LoVo (cell line): ENCODE data around the gene TRIM65.
"Not testable (repeated sequence)": the region's sequence is repeated elsewhere in the genome, so short reads cannot be mapped to it uniquely, and the experiment has no call there.

Source experiments
- DNase-seq: peaks from one replicate; pipeline ENCODE4 v3.0.0-alpha.2; 2016; ENCODE audit warnings: low spot score

Gene TRIM65

DNA sequence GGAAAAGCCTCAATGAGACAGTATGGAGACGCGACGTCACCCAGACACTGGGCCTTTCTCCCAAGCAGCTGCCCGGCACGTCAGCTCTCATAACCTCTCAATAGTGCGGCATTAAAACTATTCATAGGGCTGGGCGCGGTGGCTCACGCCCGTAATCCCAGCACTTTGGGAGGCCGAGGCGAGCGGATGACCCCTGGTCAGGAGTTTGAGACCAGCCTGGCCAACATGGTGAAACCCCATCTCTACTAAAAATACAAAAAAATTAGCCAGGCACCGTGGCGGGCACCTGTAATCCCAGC lies 45.1 kb downstream of the TRIM65 start:
- DNase-seq = not testable (repeated sequence)

DNA sequence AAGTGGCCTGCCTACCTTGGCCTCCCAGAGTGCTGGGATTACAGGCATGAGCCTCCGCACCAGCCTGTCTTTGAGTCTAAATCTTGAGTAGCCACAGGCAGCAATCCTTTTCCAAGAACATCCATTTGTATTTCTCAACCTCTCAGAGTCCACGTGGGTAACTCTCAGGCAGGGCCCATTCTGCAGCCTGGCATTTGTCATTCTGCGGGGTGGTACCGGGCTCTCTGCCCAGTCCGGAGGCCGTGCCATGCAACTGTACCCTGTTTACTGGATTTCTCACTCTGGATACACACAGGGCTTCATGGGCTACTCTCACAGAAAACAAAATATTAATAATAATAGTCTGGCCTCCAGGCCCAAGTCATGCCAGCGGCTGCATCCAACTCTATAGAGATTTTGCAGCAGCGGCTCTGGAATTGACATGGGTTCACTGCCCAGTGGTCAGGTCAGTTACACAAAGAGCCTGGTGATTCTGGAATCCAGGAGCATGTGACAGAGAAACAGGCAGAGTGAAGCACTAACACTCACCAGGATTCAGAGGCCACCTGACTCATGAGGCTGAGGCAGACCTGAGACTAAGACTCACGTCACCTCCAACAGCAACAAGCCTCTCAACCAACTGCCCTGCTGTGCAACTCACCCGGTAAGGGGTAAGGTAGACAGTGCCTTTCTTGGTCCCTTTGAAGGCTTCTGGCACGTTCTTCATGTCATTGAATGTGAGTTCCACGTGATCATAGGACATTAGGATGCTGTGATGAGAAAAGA lies 45.6 kb downstream of the TRIM65 start:
- no peak for DNase-seq

DNA sequence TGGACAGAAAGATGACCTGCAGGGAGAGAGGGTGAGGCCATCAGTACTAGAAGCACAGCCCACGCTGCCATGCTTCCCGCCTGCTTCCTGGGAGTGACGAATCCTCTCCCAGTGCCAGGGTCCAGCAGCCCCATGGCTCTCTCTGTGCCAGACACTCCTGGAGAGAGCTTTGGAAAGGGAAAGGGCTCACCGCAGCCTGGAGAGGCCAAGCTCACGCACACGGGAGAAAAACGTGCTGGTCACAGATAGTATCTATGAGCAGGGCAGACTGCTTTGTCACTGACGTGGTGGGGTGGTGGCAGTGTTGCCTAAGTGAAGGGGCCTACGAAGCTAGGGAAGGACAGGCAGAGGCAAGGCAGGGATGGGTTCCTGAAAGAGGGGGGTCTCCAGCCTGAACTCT lies 47.0 kb downstream of the TRIM65 start:
- DNase-seq = no peak

DNA sequence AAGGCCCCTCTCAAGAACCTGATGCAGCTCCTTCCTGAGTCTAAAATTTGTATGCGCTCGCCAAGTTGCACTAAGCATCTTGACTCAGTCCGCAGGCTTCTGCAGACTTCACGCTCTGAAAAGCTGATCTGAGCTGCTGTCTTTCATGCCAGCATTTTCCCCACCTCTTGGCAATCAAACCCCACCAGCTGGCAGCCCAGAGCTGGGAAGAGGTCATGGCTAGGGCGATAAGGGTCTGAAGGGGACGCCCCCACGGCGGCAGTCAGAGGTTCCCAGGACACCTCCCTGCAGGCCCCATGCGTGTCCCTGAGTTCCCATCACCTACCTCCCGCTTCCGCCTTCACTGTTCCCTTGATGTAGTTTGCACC lies 47.5 kb downstream of the TRIM65 start:
- DNase-seq = no peak

DNA sequence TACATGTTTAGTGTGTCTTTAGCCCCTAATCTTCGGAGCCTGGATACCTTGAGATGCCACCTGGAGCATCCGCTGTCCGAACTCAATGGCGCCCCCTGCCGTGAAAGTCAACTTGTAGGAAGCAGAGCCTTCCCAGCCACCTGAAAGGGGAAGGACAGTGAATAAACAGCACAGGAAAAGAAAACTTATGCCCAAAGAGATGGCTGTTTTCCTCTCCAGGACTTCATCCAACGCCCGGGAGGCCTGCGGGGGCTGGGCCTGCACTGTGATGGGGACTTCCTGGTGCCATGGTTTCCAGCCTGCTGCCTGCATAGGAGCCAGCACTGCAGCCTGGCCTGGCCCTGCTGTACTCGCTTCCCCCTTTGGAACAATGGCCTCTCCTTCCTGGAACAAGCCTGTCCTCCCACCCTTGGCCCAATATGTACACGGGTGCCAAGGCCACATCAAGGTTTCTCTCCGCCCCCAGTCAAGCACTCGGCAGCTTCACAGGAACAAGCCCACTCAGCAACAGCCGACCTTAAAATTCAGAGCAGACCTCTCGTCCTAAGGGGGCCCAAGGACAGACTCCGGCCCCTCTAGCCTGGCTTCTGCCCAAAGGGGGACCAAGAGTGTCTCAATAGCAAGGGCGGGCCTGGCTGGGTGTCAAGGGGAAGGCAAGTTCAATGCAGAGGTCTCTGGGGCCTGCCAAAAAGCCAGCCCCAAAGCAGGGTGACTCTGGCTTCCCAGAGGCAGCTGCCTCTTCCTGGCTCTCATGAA lies 48.0 kb downstream of the TRIM65 start:
- DNase-seq = peak; percentile 58

DNA sequence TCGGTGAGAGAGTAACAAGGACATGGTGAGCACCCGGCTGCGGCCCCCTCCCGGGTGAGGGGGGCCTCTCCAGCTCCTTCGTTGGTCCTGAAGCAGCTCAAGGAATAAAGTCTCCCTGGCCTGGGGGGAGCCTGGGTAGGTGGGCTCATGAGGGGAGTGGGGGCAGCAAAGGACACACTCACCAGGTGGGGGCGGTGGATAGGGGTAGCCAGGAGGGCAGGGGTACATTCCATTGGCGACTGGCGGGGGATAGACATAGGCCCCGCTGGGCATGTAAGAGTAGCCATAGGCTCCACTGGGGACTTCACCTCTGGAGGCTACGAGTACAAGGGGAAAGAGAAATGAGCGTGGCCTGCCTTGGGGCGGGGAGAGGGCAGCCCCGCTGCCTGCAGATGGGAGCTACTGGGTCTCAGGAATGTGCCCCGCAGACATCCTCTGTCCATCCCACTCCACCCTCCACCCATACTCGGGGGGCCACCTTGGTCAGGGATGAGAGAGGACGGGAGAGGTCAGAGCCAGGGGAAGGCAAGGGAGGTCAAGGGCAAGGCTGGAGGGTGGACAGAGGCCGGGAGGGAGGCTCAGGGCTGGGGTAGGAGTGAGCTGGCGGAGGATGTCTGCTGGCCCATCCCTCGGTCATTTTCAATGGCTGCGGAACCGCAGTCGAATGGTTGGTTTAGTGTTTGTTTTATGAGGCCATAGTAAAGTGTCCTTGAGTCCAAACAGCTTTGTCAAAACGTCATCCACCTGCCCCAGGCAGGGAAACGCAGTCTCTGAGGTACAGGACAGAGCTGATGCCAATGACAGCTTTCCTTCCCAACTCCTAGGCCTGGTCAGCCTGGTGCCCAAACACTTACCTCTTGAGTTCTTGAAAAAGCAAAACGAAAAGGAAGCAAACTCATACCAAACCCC lies 48.9 kb downstream of the TRIM65 start:
- no peak for DNase-seq

DNA sequence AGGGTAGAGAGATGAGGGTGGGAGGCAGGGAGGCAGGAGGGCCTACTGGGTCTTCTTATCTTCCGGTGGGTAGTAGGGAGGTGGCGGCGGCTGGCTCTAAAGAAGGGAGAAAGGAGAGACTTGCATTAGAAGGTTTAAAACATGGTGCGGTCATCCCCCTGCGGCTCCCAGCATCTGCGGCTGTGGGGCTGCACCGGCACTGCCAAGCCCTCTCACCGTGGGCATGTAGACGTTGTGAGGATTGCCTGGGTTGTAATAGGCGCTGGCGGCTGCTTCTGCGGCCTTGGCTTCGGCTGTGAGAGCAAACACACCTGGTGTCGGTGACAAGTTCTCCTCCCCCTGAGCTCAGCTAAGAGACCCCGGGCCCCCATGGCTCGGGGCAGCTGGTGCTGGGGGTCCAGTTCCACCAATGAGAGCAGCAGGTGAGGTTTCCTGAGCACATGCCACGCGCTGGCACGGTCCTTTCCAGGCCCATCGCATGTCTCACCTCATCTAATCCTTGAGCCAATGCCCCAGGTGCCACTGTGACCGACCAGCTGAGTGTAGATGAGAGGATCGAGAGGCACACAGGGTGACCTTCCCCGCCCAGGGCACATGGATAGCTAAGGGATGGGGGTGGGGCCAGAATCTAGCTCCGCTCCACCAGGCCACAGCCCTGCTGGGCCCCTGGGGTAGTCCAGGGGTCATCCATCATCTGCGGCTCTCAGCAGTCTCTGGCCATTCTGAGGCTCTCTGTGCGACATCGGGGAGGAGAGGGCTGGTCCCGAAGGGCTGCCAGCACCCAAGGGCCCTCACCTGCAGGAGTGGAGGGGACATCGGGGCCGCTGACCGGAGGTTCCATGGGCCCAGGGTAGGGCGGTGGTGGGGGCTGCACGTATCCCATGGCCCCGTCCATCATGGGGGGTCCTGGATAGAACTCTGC lies 49.8 kb downstream of the TRIM65 start:
- DNase-seq = no peak

DNA sequence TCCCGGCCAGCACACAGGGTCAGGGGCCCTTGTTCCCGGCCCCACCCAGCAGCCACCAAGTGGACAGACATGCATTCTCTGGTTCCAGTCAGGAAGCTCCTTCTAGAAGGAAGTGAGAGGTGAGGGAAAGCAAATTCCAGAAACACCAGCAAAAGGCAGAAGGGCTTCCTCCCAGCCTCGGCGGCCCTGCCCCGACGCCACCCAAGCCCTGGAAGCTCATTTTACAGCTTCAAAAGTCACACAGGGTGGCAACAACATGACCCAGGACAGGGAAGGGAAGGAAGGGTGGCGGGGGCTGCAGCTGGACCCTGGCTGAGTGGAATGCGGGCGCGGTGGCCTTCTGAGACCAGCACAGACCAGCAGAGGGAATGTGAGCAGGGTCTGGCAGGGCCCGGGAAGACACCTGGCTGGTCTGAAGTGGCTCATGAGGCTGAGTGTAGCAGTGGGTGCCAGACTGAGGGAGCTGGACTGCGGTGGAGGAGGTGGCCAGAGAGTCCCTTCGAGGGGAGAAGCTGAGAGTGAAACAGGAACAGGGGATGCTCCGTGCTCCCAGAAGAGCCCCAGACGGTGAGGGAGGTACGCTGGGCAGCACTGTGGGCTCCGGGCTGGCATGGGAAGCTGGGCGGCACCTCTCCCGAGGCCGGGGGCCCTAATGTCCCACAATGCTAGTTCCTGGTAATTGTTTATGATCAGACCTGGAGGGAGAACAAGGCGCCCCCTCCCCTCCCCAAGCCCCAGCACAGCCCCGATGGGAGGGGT lies 50.6 kb downstream of the TRIM65 start:
- peak; percentile 70 for DNase-seq

DNA sequence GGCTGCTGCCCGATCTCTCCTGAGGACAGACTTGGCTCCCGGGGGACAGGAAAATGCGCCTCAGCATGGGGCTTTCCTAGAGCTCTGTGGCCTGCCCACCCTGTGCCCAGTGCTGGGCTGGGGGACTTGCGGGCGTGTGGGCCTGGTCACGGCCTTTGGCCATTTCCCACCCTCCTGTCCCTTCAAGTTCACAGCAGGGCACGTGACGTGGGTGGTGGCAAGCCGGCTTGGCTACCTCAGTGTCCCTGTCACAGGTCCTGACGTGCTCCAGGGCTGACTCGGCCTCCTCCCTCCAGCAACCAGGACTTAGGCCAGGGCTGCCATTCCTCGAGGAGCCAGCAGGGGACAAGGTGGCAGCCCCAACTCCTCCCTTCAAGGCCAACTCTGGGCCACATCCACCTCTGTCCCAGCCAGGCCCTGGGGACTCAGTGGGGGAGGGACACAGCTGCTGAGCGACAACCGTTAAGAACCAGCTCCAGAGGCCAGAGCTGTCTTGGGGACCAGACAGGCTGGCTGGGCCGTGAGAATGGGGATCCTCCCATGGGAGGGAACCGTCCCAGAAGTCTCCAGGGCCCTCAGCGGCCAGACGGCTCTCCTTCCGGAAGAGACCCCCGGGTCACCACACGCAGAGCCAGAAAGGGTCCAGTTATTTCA lies 51.6 kb downstream of the TRIM65 start:
- DNase-seq = peak; percentile 96

DNA sequence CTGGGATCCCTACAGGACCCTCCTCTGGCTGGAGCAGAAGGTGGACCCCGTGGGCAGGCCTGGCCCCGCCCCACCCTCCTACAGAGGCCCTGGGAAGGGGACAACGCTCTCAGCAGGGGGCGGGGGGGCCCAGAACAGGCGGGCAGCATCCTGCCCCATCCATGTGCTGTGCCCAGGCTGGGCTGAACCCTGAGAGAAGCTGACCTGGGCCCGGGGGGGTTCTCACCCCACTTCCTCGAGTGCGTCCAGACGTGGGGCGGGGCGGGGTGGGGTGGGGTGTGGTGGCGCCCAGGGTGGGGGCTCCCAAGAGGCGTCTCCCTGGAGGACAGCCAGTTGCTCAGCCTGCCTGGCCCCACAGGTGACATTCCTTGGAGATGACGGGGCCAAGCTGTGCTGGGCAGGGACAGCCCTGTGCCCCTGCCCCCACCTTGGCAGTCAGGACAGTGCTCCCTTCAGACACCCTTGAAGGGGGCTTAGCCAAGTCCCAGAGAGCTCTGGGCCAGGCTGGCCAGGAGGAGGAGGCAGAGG lies 52.2 kb downstream of the TRIM65 start:
- peak; percentile 94 for DNase-seq

DNA sequence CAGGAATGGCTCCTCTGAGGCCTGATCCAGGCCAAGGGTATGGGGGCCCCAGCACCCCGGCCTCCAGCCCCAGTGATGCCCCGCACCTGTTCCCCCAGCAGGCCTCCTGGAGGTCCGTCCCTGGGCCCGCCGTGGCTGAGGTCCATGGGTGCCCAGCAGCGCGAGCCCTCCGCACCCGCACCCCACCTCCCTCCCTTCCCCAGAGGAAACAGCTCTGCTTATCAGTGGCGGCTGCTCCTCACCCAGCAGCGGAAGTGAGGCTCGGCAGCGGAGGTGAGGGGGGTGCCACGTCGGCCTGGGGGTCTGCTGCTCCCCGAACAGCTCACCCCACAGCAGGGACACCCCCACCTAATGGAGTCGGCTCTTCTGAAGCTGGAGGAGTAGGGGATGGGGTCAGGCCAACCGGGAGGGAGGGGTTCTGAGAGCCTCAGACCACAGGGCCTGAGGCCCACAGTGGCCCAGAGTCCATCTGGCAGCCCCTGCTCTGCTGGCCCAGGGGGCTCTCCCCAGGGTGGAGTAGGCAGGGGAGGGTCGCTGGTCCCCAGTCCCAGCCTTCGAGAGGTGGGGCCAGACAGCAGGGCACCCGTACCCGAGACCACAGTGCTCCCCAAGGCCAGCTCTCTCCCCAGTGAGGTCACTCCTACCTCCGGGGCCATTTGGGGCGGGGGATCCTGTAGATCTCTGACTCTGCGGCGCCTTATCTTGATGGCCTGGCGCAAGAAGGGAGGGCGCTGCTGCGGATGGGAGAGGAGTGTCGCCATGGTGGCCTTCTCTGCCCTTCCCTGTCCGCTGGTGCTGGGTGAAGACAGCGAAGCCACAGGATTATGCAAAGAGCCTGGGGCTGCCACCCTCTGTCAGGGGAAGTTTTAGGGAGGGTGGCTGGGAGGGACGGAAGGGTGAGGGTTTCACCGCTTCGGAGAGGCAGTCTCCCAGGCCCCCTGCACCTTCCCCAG lies 52.9 kb downstream of the TRIM65 start, which contains the start of gene UNC13D:
Gene UNC13D, minus strand, starts transcription at position 828 of the 953 bp plus-strand sequence. Its CDS starts 67 bp downstream, at position 761.
- peak; percentile 9 for DNase-seq

DNA sequence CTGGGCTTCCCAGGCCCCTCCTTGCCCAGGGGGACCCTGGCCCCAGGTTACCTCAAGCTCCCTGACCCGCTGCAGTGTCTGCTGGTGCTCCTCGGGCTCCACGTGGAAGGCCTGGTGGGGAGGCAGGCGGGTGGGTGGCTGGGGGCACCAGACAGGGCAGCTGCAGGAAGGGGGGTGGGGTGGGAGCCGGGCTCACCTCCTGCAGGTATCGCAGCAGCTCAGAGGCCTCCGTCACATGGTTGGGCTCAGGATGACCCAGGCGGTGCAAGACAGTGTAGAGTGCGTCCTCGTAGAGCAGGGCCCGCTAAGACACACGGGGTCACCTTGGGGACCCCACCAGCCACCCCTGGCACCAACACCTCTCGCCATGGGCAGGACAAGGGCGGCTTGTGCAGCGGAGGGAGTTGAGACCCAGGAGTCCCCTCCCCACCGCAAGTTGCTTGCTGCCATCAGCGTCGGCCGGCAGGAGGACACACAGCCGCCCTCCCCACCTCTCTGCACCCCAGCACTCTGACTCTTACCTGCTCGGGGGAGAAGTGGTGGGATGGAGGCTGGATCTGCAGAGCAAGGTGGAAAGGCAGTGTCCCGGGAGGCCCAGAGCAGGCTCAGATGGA lies 53.7 kb downstream of the TRIM65 start:
- no peak for DNase-seq

DNA sequence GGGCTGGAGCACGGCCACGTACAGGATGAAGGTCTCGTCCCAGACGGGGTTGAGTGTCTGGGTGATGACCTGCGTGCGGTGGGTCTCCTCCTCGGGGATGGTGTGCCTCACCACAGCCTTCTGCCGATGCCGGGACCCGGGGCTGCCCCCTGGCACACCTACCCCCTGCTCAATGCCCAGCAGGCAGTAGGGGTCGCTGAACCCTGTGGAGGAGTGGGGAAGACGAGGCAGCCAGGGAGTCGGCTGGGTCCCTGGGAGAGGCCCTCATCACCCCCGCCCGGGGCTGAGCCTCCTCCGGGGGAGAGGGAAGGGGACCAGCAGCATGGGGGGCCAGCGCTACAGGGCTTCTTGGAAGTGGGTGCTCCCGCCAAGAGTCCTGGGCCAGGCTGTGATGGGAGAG lies 54.3 kb downstream of the TRIM65 start:
- DNase-seq = no peak

DNA sequence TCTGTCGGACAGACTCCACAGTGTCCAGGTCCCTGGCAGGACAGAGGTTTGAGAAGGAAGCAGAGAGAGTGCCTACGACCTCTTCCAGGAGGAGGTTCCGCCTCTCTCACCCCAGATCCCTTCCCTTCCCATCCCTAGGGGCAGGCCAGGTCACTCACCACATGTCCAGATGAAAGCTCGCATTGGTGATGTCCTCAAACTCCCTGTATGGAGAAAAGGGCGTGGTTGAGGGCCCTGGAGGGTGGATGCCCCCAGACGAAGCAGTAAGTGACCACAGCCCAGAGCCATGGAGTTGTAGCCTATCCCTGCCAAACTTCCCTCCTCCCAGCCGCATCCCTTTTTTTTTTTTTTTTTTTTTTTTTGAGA lies 56.0 kb downstream of the TRIM65 start:
- no peak for DNase-seq

DNA sequence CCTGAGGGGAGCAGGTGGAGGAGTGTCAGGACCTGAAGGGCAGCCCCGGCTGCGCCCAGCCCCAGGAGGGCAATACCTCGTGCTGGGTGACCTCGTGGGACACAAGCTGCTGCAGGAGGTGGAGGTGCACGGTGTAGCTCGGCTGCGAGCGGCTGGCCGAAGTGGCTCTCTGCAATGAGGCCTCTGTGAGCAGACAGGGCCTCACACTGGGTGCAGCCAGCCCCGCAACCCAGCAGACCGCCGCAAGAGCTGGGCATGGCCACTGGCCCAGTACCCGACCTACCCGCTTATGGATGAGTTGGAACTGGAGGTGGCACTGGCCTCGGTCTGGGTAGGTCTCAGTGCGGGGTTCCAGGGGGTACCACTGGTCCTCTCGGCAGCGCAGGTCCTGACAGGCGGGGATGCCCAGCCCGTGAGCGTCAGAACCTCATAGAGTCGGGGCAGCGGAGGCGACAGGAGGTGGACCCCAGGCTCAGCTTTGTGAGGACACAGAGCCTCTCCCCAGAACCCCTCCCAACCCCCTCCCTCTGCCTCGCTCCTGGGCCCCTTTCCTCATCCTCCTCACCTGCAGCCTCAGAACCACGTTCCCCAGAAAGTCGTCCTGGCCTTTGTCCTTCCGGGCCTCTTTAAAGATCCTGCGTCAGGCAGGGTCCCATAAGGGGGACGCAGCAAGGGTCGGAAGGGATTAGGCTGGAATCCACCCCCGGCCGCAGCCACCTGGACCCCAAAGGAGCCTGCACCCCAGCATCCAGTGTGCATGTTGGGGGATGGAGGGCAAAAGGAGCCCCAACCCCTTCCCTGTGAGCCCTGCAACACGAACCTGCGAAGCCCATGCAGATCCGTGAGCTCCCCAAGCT lies 56.6 kb downstream of the TRIM65 start:
- no peak for DNase-seq
